Measurements from ENCODE around the gene UQCC5. TPM values are rescaled to one million over a fixed set of nuclear protein-coding genes. Genes with fewer than 3 reads are reported as not detected.

The UQCC5 gene
- total and polyA plus RNA-seq, 2 donors (not counting 3 experiments of a cell fraction or from before 2014, with no cell fraction given): 9.9 to 22.6 TPM

DNA sequence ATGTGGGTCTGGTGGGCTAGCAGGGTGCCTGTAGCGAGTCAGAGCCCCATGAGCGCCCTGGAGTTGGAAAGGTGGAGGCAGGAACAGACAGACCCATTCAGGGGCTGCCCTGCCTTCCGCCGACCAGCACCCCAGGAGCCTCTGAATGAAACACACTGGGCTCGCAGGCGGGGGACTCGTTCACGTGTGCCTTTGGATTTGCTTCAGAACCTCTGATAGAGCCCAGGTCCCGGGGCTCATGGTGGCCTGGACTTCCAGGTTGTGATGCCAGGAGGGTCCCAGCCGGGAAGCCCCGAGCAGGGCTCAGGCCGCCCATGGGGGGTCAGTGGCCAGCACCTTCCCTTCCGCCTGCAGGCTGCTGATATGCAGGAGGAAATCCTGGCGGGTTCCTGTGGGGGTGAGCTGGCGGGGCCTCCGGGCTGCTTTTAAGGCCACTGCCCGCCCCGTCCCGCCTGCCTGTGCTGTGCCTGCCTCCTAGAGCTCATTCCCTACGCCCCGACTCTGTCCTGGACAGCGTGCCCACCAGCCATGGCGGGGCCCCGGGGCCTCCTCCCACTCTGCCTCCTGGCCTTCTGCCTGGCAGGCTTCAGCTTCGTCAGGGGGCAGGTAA, 41.4 kb upstream of the UQCC5 start, which contains the start of gene STAB1:
Gene STAB1 (plus strand): TSS at position 453 of the 610 bp plus-strand sequence. CDS start 76 bp downstream, at position 529.
- peak within 1 kb of the TSS; percentile 95 for H3K9ac ChIP-seq (replicated peaks; ENCODE audit: extremely low read depth, insufficient read depth, low read length)

More for the DNA sequence above, 41.4 kb upstream of the UQCC5 start, which contains the start of gene STAB1:
- peaks cover 72% of the 10 kb centered on the region for H3K4me1 ChIP-seq (ENCODE audit: control insufficient read depth, extremely low read depth, insufficient read depth, low read length)
- peak within 1 kb of the TSS; percentile 52 to 60 (median 59) for H3K4me3 ChIP-seq (replicated peaks in 1 of 3; ENCODE audit: insufficient read depth in 1 of 3, low read depth in 1 of 3, low read length in 3 of 3)
- intact Hi-C loops (cut with micrococcal nuclease): loop anchor here (1.0 to 5.0 kb wide), 6 partner anchors 12 to 66 kb away; partner anchors contain the start of genes NISCH and UQCC5
- no peak for TF ChIP-seq CTCF (IDR thresholded peaks at IDR 0.05; ENCODE audit: extremely low read depth in 1 of 2, insufficient read depth in 1 of 2, low read depth in 1 of 2, low read length in 2 of 2)
- TF ChIP-seq POLR2AphosphoS5 (IDR thresholded peaks at IDR 0.05; ENCODE audit: insufficient read depth, low read depth, low read length): peak; percentile 100
- TF ChIP-seq MYC (IDR thresholded peaks at IDR 0.05; ENCODE audit: low read depth, low read length): peak; percentile 13
- TF ChIP-seq POLR2A (IDR thresholded peaks at IDR 0.05; ENCODE audit: low read depth, low read length): peak; percentile 92
- TF ChIP-seq GATA2 (IDR thresholded peaks at IDR 0.05; ENCODE audit: insufficient read depth, insufficient read length, low read depth, low read length): peak; percentile 98
- no peak for TF ChIP-seq JUN (IDR thresholded peaks at IDR 0.05; ENCODE audit: borderline replicate concordance, insufficient read depth, insufficient read length, low read depth)
- TF ChIP-seq MAX (IDR thresholded peaks at IDR 0.05; ENCODE audit: insufficient read depth, insufficient read length): peak; percentile 1
- no peak for TF ChIP-seq EZH2 (IDR thresholded peaks at IDR 0.05; ENCODE audit: borderline replicate concordance, low read depth, low read length, severe bottlenecking)
- peak; percentile 71 for TF ChIP-seq FOS (IDR thresholded peaks at IDR 0.05; ENCODE audit: borderline replicate concordance, insufficient read depth, low read length)
- no peaks in the 10 kb centered on the region for H4K20me1 ChIP-seq (replicated peaks; ENCODE audit: control insufficient read depth, extremely low read depth, insufficient read depth, low read length)
- no peaks in the 10 kb centered on the region for H3K9me3 ChIP-seq (replicated peaks; ENCODE audit: control insufficient read depth, insufficient read depth, low read length)
- peak within 1 kb of the TSS; percentile 89 for H3K4me2 ChIP-seq (ENCODE audit: insufficient read depth, low read length)
- ChIA-PET CTCF (interaction anchor here (0.5 to 1.7 kb wide), 13 partner anchors 9 to 83 kb away, joined by 3 to 14 read pairs (median 4); partner anchors contain the start of gene UQCC5), POLR2A (interaction anchor here (0.7 to 1.2 kb wide), 2 partner anchors 41 to 57 kb away, joined by 7 to 8 read pairs; partner anchors contain the start of gene UQCC5)
- H3K27me3 ChIP-seq (ENCODE audit: control insufficient read depth in 2 of 2, insufficient read depth in 2 of 2, low read length in 2 of 2): no peaks in the 10 kb centered on the region
- no peaks in the 10 kb centered on the region for H3K9me1 ChIP-seq (replicated peaks; ENCODE audit: control insufficient read depth, extremely low read depth, insufficient read depth, low read length)
- H3K79me2 ChIP-seq (ENCODE audit: control insufficient read depth, insufficient read depth, low read length): peaks cover 44% of the 10 kb centered on the region
- peak within 1 kb of the TSS; percentile 97 for H3K27ac ChIP-seq (ENCODE audit: insufficient read depth, low read depth, low read length)
- no TSS peak for BruUV-seq (replicated peaks)
- H3K36me3 ChIP-seq (ENCODE audit: control insufficient read depth in 2 of 2, extremely low read depth in 1 of 2, insufficient read depth in 2 of 2, low read length in 2 of 2): peaks cover 3 to 23% of the 10 kb centered on the region in 2 experiments
- FAIRE-seq (peak; percentile 97), DNase-seq (ENCODE audit: low read depth, low spot score) (peak; percentile 96)
- dilution Hi-C loops (cut with MboI; ENCODE audit: extremely low pct_ligation_motif_present, low sequenced_read_pairs): no loop called here
- no peak within 1 kb of the TSS for H2AFZ ChIP-seq (ENCODE audit: low read depth, low read length)
